Measurements from ENCODE around the gene OR4K14.

Gene OR4K14

GRCh38 chr14:19975291-19975690 is 43.8 kb downstream of the OR4K14 start, which contains the start of gene OR4K15:
Gene OR4K15 (plus strand): TSS chr14:19975591. CDS start chr14:19975591, 0 bp downstream.
- TF ChIP-seq FOXP2 (optimal IDR thresholded peaks at IDR 0.05; ENCODE audit: borderline replicate concordance, extremely low read depth, extremely low read length, insufficient read depth): no peak
- no peak for TF ChIP-seq SIN3A (IDR thresholded peaks at IDR 0.05; ENCODE audit: borderline replicate concordance, insufficient read depth, low read length)
- no peak for TF ChIP-seq POLR2AphosphoS5 (IDR thresholded peaks at IDR 0.05; ENCODE audit: low read depth, low read length)
- no peak for TF ChIP-seq TAF1 (IDR thresholded peaks at IDR 0.05; ENCODE audit: borderline replicate concordance, insufficient read depth, low read length)
- TF ChIP-seq REST (IDR thresholded peaks at IDR 0.05; ENCODE audit: insufficient read depth in 1 of 2, low read depth in 2 of 2, low read length in 2 of 2): no peak

- TF ChIP-seq REST (IDR thresholded peaks at IDR 0.05; ENCODE audit: insufficient read depth in 1 of 2, low read depth in 2 of 2, low read length in 2 of 2) (no peak), POLR2AphosphoS5 (IDR thresholded peaks at IDR 0.05; ENCODE audit: low read depth, low read length) (no peak), SIN3A (IDR thresholded peaks at IDR 0.05; ENCODE audit: borderline replicate concordance, insufficient read depth, low read length) (no peak), TAF1 (IDR thresholded peaks at IDR 0.05; ENCODE audit: borderline replicate concordance, insufficient read depth, low read length) (no peak), FOXP2 (optimal IDR thresholded peaks at IDR 0.05; ENCODE audit: borderline replicate concordance, extremely low read depth, extremely low read length, insufficient read depth) (no peak)
These were observed 44.3 kb downstream of the OR4K14 start for GRCh38 chr14:19974844-19975243.
